Activated CD8-positive, alpha-beta T cell treated with anti-CD3 and anti-CD28 coated beads for 36 hours (primary cell): ENCODE data around the gene DIRAS1. TPM values are rescaled to one million over a fixed set of nuclear protein-coding genes. Genes with fewer than 3 reads are reported as not detected.

ENCODE experiments used
- ATAC-seq: fragments of 200-7000 bp; cut with Tn5 transposase; one replicate; pipeline ENCODE4 v1.10.0; 2021; ENCODE audit warnings: mild to moderate bottlenecking, moderate library complexity
- CTCF ChIA-PET: fragments of 350-600 bp; sonication (Branson Sonifier 250); formaldehyde crosslinking; loops from one replicate; lab custom pipeline; 2021; ENCODE audit warnings: antibody characterized with exemption; lab: Charles Lee
- POLR2A ChIA-PET: fragments of 350-600 bp; sonication (Branson Sonifier 250); formaldehyde crosslinking; loops from one replicate; lab custom pipeline; 2021; ENCODE audit warnings: antibody characterized with exemption; lab: Charles Lee
- DNase-seq: peaks from one replicate; pipeline ENCODE4 v3.0.0-alpha.2; 2020
- H3K27ac Mint-ChIP-seq: one replicate; pipeline ENCODE4 v1.8.0; 2021; ENCODE audit warnings: mild to moderate bottlenecking, mixed read lengths
- H3K27me3 Mint-ChIP-seq: one replicate; pipeline ENCODE4 v1.8.0; 2021; ENCODE audit warnings: mixed read lengths
- H3K36me3 Mint-ChIP-seq: one replicate; pipeline ENCODE4 v1.8.0; 2021; ENCODE audit warnings: low read depth, mixed read lengths
- H3K4me1 Mint-ChIP-seq: one replicate; pipeline ENCODE4 v1.8.0; 2021; ENCODE audit warnings: low read depth, mixed read lengths
- H3K4me3 Mint-ChIP-seq: one replicate; pipeline ENCODE4 v1.8.0; 2021; ENCODE audit warnings: mild to moderate bottlenecking, moderate library complexity, mixed read lengths
- H3K9me3 Mint-ChIP-seq: one replicate; pipeline ENCODE4 v1.8.0; 2021; ENCODE audit warnings: mixed read lengths
- intact Hi-C: fragments of 100-400 bp; cut with micrococcal nuclease; formaldehyde crosslinking; loops from one replicate; pipeline ENCODE4 v1.10.0; 2022
- total RNA-seq, 2 experiments: library from RNA; stranded (reverse); gene quantifications; one replicate each; pipeline ENCODE4 v1.2.3, GENCODE V29; 2021
- TF ChIP-seq, protein P1 (sequence below): fragments of 200-600 bp; IDR thresholded peaks from one replicate; pipeline ENCODE4 v1.8.0; 2022; ENCODE audit warnings: antibody characterized with exemption, mild to moderate bottlenecking

The DIRAS1 gene
- total RNA-seq, 2 experiments from 2014 or later, result 0.09 TPM; not detected in 1

DNA sequence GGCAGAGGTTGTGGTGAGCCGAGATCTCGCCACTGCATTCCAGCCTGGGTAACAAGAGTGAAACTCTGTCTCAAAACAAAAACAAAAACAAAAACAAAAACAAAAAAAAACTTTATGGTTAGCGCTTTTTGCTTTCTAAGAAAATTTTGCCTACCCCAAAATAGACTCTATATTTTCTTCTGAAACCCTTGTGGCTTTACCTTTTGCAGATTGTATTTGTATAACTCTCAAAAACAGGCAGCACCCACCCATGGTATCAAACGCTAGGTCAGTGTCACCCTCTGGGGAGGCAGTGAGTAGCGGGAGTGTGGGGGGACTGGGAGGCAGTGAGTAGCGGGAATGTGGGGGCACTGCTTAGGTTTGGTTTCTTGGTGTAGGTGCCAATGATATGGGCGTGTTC is 26.2 kb upstream of the DIRAS1 start:
- ATAC-seq, result no peak
- Mint-ChIP-seq H3K9me3 (no peaks in the 10 kb centered on the region), H3K4me1 (no peaks in the 10 kb centered on the region), H3K27me3 (peaks cover 7% of the 10 kb centered on the region), H3K4me3 (no peak overlapping the region), H3K36me3 (no peaks in the 10 kb centered on the region), H3K27ac (no peak overlapping the region)
- ChIA-PET POLR2A (no interaction called here), CTCF (interaction anchor here (4.7 kb wide), 1 partner anchor 99 kb away, joined by 51 read pairs; no protein-coding TSS in a partner anchor)
- DNase-seq, result no peak
- intact Hi-C loops, result loop anchor here (5.0 kb wide), 1 partner anchor 100 kb away; no protein-coding TSS in a partner anchor
- TF ChIP-seq, protein P1, sequence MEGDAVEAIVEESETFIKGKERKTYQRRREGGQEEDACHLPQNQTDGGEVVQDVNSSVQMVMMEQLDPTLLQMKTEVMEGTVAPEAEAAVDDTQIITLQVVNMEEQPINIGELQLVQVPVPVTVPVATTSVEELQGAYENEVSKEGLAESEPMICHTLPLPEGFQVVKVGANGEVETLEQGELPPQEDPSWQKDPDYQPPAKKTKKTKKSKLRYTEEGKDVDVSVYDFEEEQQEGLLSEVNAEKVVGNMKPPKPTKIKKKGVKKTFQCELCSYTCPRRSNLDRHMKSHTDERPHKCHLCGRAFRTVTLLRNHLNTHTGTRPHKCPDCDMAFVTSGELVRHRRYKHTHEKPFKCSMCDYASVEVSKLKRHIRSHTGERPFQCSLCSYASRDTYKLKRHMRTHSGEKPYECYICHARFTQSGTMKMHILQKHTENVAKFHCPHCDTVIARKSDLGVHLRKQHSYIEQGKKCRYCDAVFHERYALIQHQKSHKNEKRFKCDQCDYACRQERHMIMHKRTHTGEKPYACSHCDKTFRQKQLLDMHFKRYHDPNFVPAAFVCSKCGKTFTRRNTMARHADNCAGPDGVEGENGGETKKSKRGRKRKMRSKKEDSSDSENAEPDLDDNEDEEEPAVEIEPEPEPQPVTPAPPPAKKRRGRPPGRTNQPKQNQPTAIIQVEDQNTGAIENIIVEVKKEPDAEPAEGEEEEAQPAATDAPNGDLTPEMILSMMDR, result no peak

DNA sequence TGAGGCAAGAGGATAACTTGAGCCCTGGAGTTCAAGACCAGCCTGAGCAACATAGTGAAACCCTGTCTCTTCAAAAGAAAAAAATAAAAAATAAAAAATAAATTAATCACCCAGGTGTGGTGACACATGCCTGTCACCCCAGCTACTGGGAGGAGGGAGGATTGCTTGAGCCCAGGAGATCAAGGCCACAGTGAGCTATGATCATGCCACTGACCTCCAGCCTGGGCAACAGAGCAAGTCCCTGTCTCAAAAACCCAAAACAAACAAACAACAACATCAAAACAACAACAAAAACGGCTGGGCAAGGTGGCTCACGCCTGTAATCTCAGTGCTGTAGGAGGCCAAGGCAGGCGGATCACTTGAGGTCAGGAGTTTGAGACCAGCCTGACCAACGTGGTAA is 22.9 kb upstream of the DIRAS1 start:
- ATAC-seq (no peak), DNase-seq (no peak)
- H3K4me3 Mint-ChIP-seq, result no peak overlapping the region
- peaks cover 6% of the 10 kb centered on the region for H3K4me1 Mint-ChIP-seq
- ChIA-PET POLR2A (no interaction called here), CTCF (interaction anchor here (1.0 kb wide), 1 partner anchor 96 kb away, joined by 3 read pairs; no protein-coding TSS in a partner anchor)
- intact Hi-C loops, result no loop called here
- peaks cover 3% of the 10 kb centered on the region for H3K36me3 Mint-ChIP-seq
- H3K27ac Mint-ChIP-seq, result no peak overlapping the region
- TF ChIP-seq, protein P1, result no peak
- no peaks in the 10 kb centered on the region for H3K9me3 Mint-ChIP-seq
- peaks cover 5% of the 10 kb centered on the region for H3K27me3 Mint-ChIP-seq

DNA sequence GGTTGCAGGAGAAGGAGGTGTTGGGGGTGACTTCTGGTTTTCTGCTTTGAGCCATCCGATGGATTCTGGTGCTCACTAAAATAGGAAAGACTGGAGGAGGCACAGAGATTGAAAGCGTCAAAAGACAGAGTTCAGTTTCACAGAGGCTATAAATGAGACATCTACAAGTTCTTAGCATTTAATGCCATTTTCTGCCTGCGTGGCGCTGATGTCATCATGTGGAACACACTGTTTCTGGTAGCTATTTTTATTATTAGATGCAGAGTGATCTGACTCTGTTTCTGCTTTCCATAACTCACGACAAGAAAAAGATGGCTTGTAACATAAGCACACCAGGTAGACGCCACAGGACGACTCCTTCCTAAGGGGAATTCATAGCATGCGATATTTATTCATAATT is 21.9 kb upstream of the DIRAS1 start:
- Mint-ChIP-seq H3K4me3 (no peak overlapping the region), H3K27ac (no peak overlapping the region), H3K36me3 (peaks cover 8% of the 10 kb centered on the region), H3K27me3 (peaks cover 5% of the 10 kb centered on the region), H3K4me1 (peaks cover 13% of the 10 kb centered on the region), H3K9me3 (no peaks in the 10 kb centered on the region)
- intact Hi-C loops, result no loop called here
- TF ChIP-seq, protein P1, result no peak
- DNase-seq, result no peak
- POLR2A ChIA-PET, result no interaction called here
- ATAC-seq, result no peak
- CTCF ChIA-PET, result interaction anchor here (1.0 kb wide), 1 partner anchor 95 kb away, joined by 4 read pairs; no protein-coding TSS in a partner anchor

DNA sequence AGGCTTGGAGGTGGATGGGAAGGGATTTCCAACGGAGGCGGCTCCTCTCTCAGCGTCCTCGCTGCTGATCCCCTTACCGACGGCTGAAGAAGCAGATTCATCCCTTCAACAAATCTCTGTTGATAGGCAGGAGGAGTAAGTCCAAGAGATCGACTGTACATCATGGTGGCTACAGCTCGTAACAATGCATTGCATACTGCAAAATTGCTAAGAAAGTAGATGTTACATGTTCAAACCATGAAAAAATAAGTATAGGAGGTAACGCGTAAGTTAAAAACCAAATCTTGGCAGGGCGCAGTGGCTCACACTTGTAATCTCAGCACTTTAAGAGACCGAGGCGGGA is 19.1 kb upstream of the DIRAS1 start:
- DNase-seq (no peak), ATAC-seq (no peak)
- Mint-ChIP-seq H3K27ac (no peak overlapping the region), H3K27me3 (peaks cover 5% of the 10 kb centered on the region), H3K36me3 (peaks cover 28% of the 10 kb centered on the region), H3K4me1 (peaks cover 21% of the 10 kb centered on the region), H3K9me3 (no peaks in the 10 kb centered on the region), H3K4me3 (peak overlapping the region; percentile 98)
- ChIA-PET POLR2A (interaction anchor here (0.6 to 1.9 kb wide), 4 partner anchors 11 to 117 kb away, joined by 3 to 10 read pairs (median 4); no protein-coding TSS in a partner anchor), CTCF (interaction anchor here (4.1 to 4.4 kb wide), 2 partner anchors 9 to 92 kb away, joined by 12 to 19 read pairs; no protein-coding TSS in a partner anchor)
- intact Hi-C loops, result no loop called here
- TF ChIP-seq, protein P1, result no peak

DNA sequence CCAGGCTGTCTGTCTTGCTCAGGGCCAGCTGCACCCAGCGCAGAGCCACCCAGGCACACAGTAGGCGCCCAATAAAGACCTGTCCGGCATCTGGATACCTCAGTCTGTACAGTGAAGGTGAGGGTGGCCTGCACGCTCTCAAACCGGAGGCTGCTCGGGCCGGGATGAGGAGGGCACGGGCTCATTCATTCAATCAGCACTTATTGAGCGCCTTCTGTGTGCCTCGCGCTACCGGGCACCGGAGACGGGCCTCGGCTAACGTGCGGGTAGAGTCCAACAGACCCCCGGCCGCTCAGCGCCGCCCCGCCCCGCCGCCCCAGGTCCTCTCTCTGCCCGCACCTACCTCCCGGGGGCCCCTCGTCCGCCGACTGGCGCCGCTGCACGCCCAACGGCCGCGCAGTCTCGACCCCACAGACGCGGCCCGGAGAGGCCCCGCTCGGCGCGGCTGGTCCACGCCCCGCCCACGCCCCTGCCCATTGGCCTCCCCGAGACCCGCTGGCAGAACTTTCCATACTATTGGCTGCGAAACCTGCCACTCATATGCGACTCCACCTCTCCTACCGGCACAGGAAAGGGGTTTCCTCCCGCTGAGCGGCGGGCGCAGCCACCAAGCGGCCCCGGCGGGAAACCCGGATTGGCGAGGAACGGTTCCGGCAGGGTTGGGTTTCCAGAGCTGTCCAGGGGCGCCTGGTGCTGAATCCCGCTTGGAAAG is 18.6 kb upstream of the DIRAS1 start, which contains the start of gene SLC39A3:
SLC39A3 (minus strand) TSS at position 416 of the 712 bp plus-strand sequence. CDS start 2,760 bp downstream, outside the sequence.
- peak within 1 kb of the TSS; percentile 98 for H3K4me3 Mint-ChIP-seq
- DNase-seq, result peak; percentile 99
- H3K9me3 Mint-ChIP-seq, result no peaks in the 10 kb centered on the region
- peaks cover 21% of the 10 kb centered on the region for H3K4me1 Mint-ChIP-seq
- peak within 1 kb of the TSS; percentile 82 for H3K27ac Mint-ChIP-seq
- TF ChIP-seq, protein P1, result no peak
- POLR2A ChIA-PET, result interaction anchor here (0.6 to 1.9 kb wide), 4 partner anchors 9 to 29 kb away, joined by 3 to 10 read pairs (median 5); no protein-coding TSS in a partner anchor
- intact Hi-C loops, result no loop called here
- ATAC-seq, result peak; percentile 100
- peaks cover 33% of the 10 kb centered on the region for H3K36me3 Mint-ChIP-seq
- CTCF ChIA-PET, result interaction anchor here (0.7 to 4.4 kb wide), 6 partner anchors 9 to 147 kb away, joined by 3 to 19 read pairs (median 4); partner anchors contain the start of gene ZNF555
- H3K27me3 Mint-ChIP-seq, result peaks cover 5% of the 10 kb centered on the region
